ENCODE measurements around the gene GPR137C.

DNA sequence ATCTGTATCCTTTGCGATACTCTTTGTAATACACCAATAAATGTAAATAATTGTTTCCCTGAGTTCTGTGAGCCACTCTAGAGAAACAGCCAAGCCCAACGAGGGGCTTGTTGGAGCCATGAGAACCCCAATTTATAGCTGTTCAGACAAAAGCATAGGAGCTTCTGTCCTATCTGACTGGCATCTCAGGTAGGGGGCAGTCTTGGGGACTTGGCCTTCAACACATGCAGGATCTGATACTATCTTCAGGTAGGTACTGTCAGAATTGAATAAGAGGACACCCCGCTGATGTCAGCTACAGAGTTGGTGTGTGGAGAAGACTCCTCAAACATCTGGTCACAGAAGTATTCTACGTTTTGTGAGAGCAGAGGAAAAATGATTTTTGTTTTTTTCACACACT is 25.6 kb upstream of the GPR137C start:
- TF ChIP-seq, protein P1, sequence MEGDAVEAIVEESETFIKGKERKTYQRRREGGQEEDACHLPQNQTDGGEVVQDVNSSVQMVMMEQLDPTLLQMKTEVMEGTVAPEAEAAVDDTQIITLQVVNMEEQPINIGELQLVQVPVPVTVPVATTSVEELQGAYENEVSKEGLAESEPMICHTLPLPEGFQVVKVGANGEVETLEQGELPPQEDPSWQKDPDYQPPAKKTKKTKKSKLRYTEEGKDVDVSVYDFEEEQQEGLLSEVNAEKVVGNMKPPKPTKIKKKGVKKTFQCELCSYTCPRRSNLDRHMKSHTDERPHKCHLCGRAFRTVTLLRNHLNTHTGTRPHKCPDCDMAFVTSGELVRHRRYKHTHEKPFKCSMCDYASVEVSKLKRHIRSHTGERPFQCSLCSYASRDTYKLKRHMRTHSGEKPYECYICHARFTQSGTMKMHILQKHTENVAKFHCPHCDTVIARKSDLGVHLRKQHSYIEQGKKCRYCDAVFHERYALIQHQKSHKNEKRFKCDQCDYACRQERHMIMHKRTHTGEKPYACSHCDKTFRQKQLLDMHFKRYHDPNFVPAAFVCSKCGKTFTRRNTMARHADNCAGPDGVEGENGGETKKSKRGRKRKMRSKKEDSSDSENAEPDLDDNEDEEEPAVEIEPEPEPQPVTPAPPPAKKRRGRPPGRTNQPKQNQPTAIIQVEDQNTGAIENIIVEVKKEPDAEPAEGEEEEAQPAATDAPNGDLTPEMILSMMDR (IDR thresholded peaks at IDR 0.05; ENCODE audit: insufficient read depth, low read length), result no peak
- TF ChIP-seq POLR2AphosphoS5 (IDR thresholded peaks at IDR 0.05; ENCODE audit: low read depth) (no peak), SPI1 (IDR thresholded peaks at IDR 0.05; ENCODE audit: borderline replicate concordance, low read depth) (no peak)
- TF ChIP-seq, protein P2, sequence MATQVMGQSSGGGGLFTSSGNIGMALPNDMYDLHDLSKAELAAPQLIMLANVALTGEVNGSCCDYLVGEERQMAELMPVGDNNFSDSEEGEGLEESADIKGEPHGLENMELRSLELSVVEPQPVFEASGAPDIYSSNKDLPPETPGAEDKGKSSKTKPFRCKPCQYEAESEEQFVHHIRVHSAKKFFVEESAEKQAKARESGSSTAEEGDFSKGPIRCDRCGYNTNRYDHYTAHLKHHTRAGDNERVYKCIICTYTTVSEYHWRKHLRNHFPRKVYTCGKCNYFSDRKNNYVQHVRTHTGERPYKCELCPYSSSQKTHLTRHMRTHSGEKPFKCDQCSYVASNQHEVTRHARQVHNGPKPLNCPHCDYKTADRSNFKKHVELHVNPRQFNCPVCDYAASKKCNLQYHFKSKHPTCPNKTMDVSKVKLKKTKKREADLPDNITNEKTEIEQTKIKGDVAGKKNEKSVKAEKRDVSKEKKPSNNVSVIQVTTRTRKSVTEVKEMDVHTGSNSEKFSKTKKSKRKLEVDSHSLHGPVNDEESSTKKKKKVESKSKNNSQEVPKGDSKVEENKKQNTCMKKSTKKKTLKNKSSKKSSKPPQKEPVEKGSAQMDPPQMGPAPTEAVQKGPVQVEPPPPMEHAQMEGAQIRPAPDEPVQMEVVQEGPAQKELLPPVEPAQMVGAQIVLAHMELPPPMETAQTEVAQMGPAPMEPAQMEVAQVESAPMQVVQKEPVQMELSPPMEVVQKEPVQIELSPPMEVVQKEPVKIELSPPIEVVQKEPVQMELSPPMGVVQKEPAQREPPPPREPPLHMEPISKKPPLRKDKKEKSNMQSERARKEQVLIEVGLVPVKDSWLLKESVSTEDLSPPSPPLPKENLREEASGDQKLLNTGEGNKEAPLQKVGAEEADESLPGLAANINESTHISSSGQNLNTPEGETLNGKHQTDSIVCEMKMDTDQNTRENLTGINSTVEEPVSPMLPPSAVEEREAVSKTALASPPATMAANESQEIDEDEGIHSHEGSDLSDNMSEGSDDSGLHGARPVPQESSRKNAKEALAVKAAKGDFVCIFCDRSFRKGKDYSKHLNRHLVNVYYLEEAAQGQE (IDR thresholded peaks at IDR 0.05; ENCODE audit: insufficient replicate concordance, low read depth), result no peak
